Stimulated activated CD8-positive, alpha-beta memory T cell treated with anti-CD3 and anti-CD28 coated beads, Interleukin-4, amount 100 ng/mL, for 4 hours (primary cell): Measurements from ENCODE around the gene MAPRE2.

Source experiments
- DNase-seq, 2 donors: peaks; one replicate each; pipeline ENCODE4 v3.0.0-alpha.2; 2020; ENCODE audit warnings: low read depth in 2 of 2, low spot score in 1 of 2

The MAPRE2 gene

GRCh38 chr18:35061336-35061735 is 20.1 kb downstream of the MAPRE2 start:
- no peak for DNase-seq

- DNase-seq, result no peak
Measured at GRCh38 chr18:35061804-35062203, 20.6 kb downstream of the MAPRE2 start.

- DNase-seq, result no peak
Measured at GRCh38 chr18:35062408-35062807, 21.2 kb downstream of the MAPRE2 start.

GRCh38 chr18:35063875-35064690 is 22.9 kb downstream of the MAPRE2 start:
- DNase-seq, result no peak

GRCh38 chr18:35067454-35067853 is 26.2 kb downstream of the MAPRE2 start:
- no peak for DNase-seq

- no peak for DNase-seq
Measured at GRCh38 chr18:35071819-35072247, 30.6 kb downstream of the MAPRE2 start.

GRCh38 chr18:35072616-35073015 is 31.4 kb downstream of the MAPRE2 start:
- DNase-seq, result no peak

- DNase-seq, result no peak
Measured at GRCh38 chr18:35073186-35074105, 32.2 kb downstream of the MAPRE2 start.

- DNase-seq, result no peak
Measured at GRCh38 chr18:35074581-35074980, 33.4 kb downstream of the MAPRE2 start.

- DNase-seq, result no peak
Measured at GRCh38 chr18:35075132-35075531, 33.9 kb downstream of the MAPRE2 start.

- DNase-seq, result no peak
Measured at GRCh38 chr18:35076135-35076924, 35.1 kb downstream of the MAPRE2 start.

GRCh38 chr18:35077937-35078336 is 36.7 kb downstream of the MAPRE2 start:
- DNase-seq, result no peak

GRCh38 chr18:35080058-35080457 is 38.8 kb downstream of the MAPRE2 start:
- DNase-seq, result no peak

- no peak for DNase-seq
Measured at GRCh38 chr18:35083174-35083712, 42.0 kb downstream of the MAPRE2 start.

GRCh38 chr18:35084494-35085449 is 43.6 kb downstream of the MAPRE2 start:
- no peak for DNase-seq

- no peak for DNase-seq
Measured at GRCh38 chr18:35085450-35086380, 44.5 kb downstream of the MAPRE2 start.

- no peak for DNase-seq
Measured at GRCh38 chr18:35086704-35087103, 45.5 kb downstream of the MAPRE2 start.

- DNase-seq, result no peak
Measured at GRCh38 chr18:35087726-35088125, 46.5 kb downstream of the MAPRE2 start.

GRCh38 chr18:35088921-35089320 is 47.7 kb downstream of the MAPRE2 start:
- no peak for DNase-seq
